Endothelial cell of umbilical vein (primary cell): ENCODE measurements around the gene LHX4.

ENCODE experiments used
- POLR2A ChIP-seq: IDR thresholded peaks from 2 replicates; pipeline ENCODE4 v1.6.1; 2012; ENCODE audit warnings: low read depth, mild to moderate bottlenecking, control low read depth, low read length
- TF ChIP-seq, protein P1 (sequence below): IDR thresholded peaks from 2 replicates; pipeline ENCODE4 v1.6.1; 2011; ENCODE audit not compliant: insufficient read depth, insufficient read length

DNA sequence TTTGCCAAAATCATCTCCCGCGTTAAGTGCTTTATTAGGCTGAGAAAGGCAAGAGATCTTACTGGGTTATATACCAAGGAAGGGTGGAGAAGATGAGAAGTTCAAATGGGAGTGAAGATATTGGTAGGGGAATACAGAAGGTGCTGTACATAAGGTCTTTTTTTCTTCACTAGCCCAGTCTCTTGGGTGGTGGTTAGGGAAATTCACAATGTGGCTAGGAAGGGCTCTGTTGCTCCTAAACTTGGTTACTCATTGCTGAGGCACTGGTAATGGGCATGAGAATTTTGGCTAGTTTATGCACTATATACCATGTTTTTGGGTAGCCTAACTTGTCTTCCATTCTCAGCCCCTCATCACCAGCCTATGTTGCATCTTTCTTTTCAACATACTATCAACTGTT lies 50.6 kb downstream of the LHX4 start:
- TF ChIP-seq POLR2A: no peak
- TF ChIP-seq, protein P1, sequence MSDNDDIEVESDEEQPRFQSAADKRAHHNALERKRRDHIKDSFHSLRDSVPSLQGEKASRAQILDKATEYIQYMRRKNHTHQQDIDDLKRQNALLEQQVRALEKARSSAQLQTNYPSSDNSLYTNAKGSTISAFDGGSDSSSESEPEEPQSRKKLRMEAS: no peak
